PC-3 (cell line): Measurements from ENCODE around the gene NHS. TPM values are rescaled to one million over a fixed set of nuclear protein-coding genes. Genes with fewer than 3 reads are reported as not detected.

Experiments used
- ATAC-seq: fragments of 200-7000 bp; cut with Tn5 transposase; 2 replicates; pipeline ENCODE4 v1.9.1; 2020; ENCODE audit warnings: mild to moderate bottlenecking, moderate library complexity
- BruUV-seq: library from RNA; stranded (reverse); fragments of 400-500 nt; replicated peaks from 2 replicates; lab custom pipeline; 2021; lab: Mats Ljungman, UMichigan
- CTCF ChIA-PET: fragments of 300-600 bp; sonication (Branson Sonifier 250); formaldehyde crosslinking; loops from one replicate; lab custom pipeline; 2022; ENCODE audit warnings: antibody characterized with exemption; lab: Charles Lee
- POLR2A ChIA-PET: fragments of 300-600 bp; sonication (Branson Sonifier 250); formaldehyde crosslinking; loops from one replicate; lab custom pipeline; 2022; ENCODE audit warnings: antibody characterized with exemption; ENCODE audit not compliant: unreplicated experiment; lab: Charles Lee
- DNase-seq: peaks from one replicate; pipeline ENCODE4 v3.0.0-alpha.2; 2015
- H2AFZ ChIP-seq: fragments of 300-600 bp; sonication (generic); 2 replicates; pipeline ENCODE4 v1.6.0; 2016; ENCODE audit warnings: antibody characterized with exemption, low read length
- H3F3A ChIP-seq: fragments of 300-600 bp; sonication (generic); one replicate; pipeline ENCODE4 v1.6.0; 2017; ENCODE audit warnings: antibody characterized with exemption, low read length, control low read depth, mild to moderate bottlenecking; ENCODE audit not compliant: unreplicated experiment
- H3K27ac ChIP-seq: fragments of 300-600 bp; sonication (generic); 2 replicates; pipeline ENCODE4 v1.5.1; 2016; ENCODE audit warnings: mild to moderate bottlenecking, low read length
- H3K27me3 ChIP-seq: fragments of 300-600 bp; sonication (generic); 2 replicates; pipeline ENCODE4 v1.6.1; 2016; ENCODE audit warnings: low read length, mixed read lengths
- H3K36me3 ChIP-seq: fragments of 300-600 bp; sonication (generic); 2 replicates; pipeline ENCODE4 v1.6.1; 2016; ENCODE audit warnings: low read depth, mixed run types, low read length, mixed read lengths
- H3K4me1 ChIP-seq: fragments of 300-600 bp; sonication (generic); 2 replicates; pipeline ENCODE4 v1.5.1; 2016; ENCODE audit warnings: low read length; ENCODE audit not compliant: insufficient read depth
- H3K4me2 ChIP-seq: fragments of 300-600 bp; sonication (generic); 2 replicates; pipeline ENCODE4 v1.6.0; 2016; ENCODE audit warnings: low read length
- H3K4me3 ChIP-seq: fragments of 300-600 bp; sonication (generic); 2 replicates; pipeline ENCODE4 v1.5.1; 2016; ENCODE audit warnings: mild to moderate bottlenecking, low read length, mixed read lengths
- H3K79me2 ChIP-seq: fragments of 300-600 bp; sonication (generic); 2 replicates; pipeline ENCODE4 v1.6.1; 2017; ENCODE audit warnings: low read length, mixed read lengths
- H3K9ac ChIP-seq: fragments of 300-600 bp; sonication (generic); 2 replicates; pipeline ENCODE4 v1.6.0; 2016; ENCODE audit warnings: mild to moderate bottlenecking, low read length
- H3K9me2 ChIP-seq: fragments of 300-600 bp; sonication (generic); replicated peaks from 2 replicates; pipeline ENCODE4 v1.6.1; 2016; ENCODE audit warnings: mixed run types, low read length, mixed read lengths
- H3K9me3 ChIP-seq: fragments of 300-600 bp; sonication (generic); 2 replicates; pipeline ENCODE4 v1.6.1; 2016; ENCODE audit warnings: low read length, mixed read lengths
- H4K20me1 ChIP-seq: fragments of 300-600 bp; sonication (generic); 2 replicates; pipeline ENCODE4 v1.6.1; 2016; ENCODE audit warnings: low read length, mixed read lengths
- CTCF ChIP-seq: fragments of 300-600 bp; sonication (generic); conservative IDR thresholded peaks from 2 replicates; pipeline ENCODE4 v1.5.1; 2017; ENCODE audit warnings: antibody characterized with exemption, low read depth, mild to moderate bottlenecking, low read length
- EZH2 ChIP-seq: fragments of 300-600 bp; sonication (generic); IDR thresholded peaks from one replicate; pipeline ENCODE4 v1.6.1; 2017; ENCODE audit warnings: antibody characterized with exemption, mild to moderate bottlenecking, low read length; ENCODE audit not compliant: unreplicated experiment
- EZH2phosphoT487 ChIP-seq: fragments of 300-600 bp; sonication (generic); IDR thresholded peaks from 2 replicates; pipeline ENCODE4 v1.6.1; 2018; ENCODE audit warnings: mild to moderate bottlenecking, antibody characterized with exemption, low read length, borderline replicate concordance
- intact Hi-C: fragments of 100-400 bp; cut with micrococcal nuclease; formaldehyde crosslinking; loops from 2 replicates; pipeline ENCODE4 v1.9.0; 2023
- total RNA-seq: library from RNA; depleted of rRNA; stranded (reverse); fragments of >200 nt; gene quantifications from 2 replicates; pipeline ENCODE4 v1.2.3, GENCODE V29; 2014

NHS gene
- total RNA-seq, 1 experiment from 2014 or later, result 4.9 TPM

- no TSS peak for BruUV-seq
- DNase-seq, result no peak
- no peaks in the 10 kb centered on the region for H3K9me2 ChIP-seq
Observed at GRCh38 chrX:17380221-17380620, 5.2 kb downstream of the NHS start.

GRCh38 chrX:17390419-17390850 lies 15.4 kb downstream of the NHS start:
- ATAC-seq (no peak), DNase-seq (no peak)
- intact Hi-C loops, result no loop called here
- Histone ChIP-seq H3K9me2 (no peaks in the 10 kb centered on the region), H2AFZ (no peak overlapping the region), H3K27me3 (no peaks in the 10 kb centered on the region), H3K27ac (no peak overlapping the region), H3F3A (no peaks in the 10 kb centered on the region), H4K20me1 (no peaks in the 10 kb centered on the region), H3K4me2 (no peak overlapping the region), H3K4me3 (no peak overlapping the region), H3K9me3 (no peaks in the 10 kb centered on the region), H3K9ac (no peak overlapping the region), H3K79me2 (peaks cover 70% of the 10 kb centered on the region), H3K36me3 (no peaks in the 10 kb centered on the region), H3K4me1 (peaks cover 10% of the 10 kb centered on the region; the same call in 1 of the 2 replicates)
- CTCF ChIA-PET, result no interaction called here
- no TSS peak for BruUV-seq
- POLR2A ChIA-PET, result no interaction called here
- no peak for TF ChIP-seq CTCF
- TF ChIP-seq EZH2, result no peak
- TF ChIP-seq EZH2phosphoT487, result no peak

More at GRCh38 chrX:17380221-17380620, 5.2 kb downstream of the NHS start:
- H3K9me3 ChIP-seq, result no peaks in the 10 kb centered on the region
- H3K4me3 ChIP-seq, result no peak overlapping the region
- H3K9ac ChIP-seq, result no peak overlapping the region
- CTCF ChIA-PET, result no interaction called here
- no peak overlapping the region for H3K4me2 ChIP-seq
- H3K27me3 ChIP-seq, result no peaks in the 10 kb centered on the region
- peaks cover 68% of the 10 kb centered on the region for H3K79me2 ChIP-seq
- H3K36me3 ChIP-seq, result no peaks in the 10 kb centered on the region
- intact Hi-C loops, result no loop called here
- ATAC-seq, result no peak
- no peaks in the 10 kb centered on the region for H3F3A ChIP-seq
- no peak for TF ChIP-seq EZH2
- no peak for TF ChIP-seq CTCF
- no peak for TF ChIP-seq EZH2phosphoT487
- no peaks in the 10 kb centered on the region for H4K20me1 ChIP-seq
- POLR2A ChIA-PET, result no interaction called here
- no peak overlapping the region for H2AFZ ChIP-seq
- H3K27ac ChIP-seq, result no peak overlapping the region
- peaks cover 18% of the 10 kb centered on the region for H3K4me1 ChIP-seq

- no TSS peak for BruUV-seq
- H3F3A ChIP-seq, result no peaks in the 10 kb centered on the region
- no peaks in the 10 kb centered on the region for H3K9me2 ChIP-seq
- ChIA-PET CTCF (interaction anchor here (0.7 kb wide), 1 partner anchor 591 kb away, joined by 3 read pairs; no protein-coding TSS in a partner anchor), POLR2A (no interaction called here)
- H3K4me1 ChIP-seq, result peaks cover 31% of the 10 kb centered on the region
- H3K27me3 ChIP-seq, result no peaks in the 10 kb centered on the region
- no peak for DNase-seq
- no peak overlapping the region for H3K4me2 ChIP-seq
- H4K20me1 ChIP-seq, result no peaks in the 10 kb centered on the region
- no peak overlapping the region for H3K4me3 ChIP-seq
- TF ChIP-seq EZH2phosphoT487, result no peak
- TF ChIP-seq CTCF, result no peak
- no peak for TF ChIP-seq EZH2
- H3K79me2 ChIP-seq, result peaks cover 64% of the 10 kb centered on the region
- no peaks in the 10 kb centered on the region for H3K36me3 ChIP-seq
- no peak overlapping the region for H3K9ac ChIP-seq
- intact Hi-C loops, result no loop called here
- H2AFZ ChIP-seq, result no peak overlapping the region
- H3K27ac ChIP-seq, result no peak overlapping the region
- H3K9me3 ChIP-seq, result no peaks in the 10 kb centered on the region
- no peak for ATAC-seq
Observed at GRCh38 chrX:17395154-17395553, 20.2 kb downstream of the NHS start.
